ENCODE data around the gene KIF7. TPM values are rescaled to one million over a fixed set of nuclear protein-coding genes. Genes with fewer than 3 reads are reported as not detected.

Gene KIF7
- total and polyA plus RNA-seq, 2 of the 8 experiments (the other 6 are each of a cell fraction or from before 2014, with no cell fraction given): 4.9 to 14.0 TPM

- TF ChIP-seq, protein P1, sequence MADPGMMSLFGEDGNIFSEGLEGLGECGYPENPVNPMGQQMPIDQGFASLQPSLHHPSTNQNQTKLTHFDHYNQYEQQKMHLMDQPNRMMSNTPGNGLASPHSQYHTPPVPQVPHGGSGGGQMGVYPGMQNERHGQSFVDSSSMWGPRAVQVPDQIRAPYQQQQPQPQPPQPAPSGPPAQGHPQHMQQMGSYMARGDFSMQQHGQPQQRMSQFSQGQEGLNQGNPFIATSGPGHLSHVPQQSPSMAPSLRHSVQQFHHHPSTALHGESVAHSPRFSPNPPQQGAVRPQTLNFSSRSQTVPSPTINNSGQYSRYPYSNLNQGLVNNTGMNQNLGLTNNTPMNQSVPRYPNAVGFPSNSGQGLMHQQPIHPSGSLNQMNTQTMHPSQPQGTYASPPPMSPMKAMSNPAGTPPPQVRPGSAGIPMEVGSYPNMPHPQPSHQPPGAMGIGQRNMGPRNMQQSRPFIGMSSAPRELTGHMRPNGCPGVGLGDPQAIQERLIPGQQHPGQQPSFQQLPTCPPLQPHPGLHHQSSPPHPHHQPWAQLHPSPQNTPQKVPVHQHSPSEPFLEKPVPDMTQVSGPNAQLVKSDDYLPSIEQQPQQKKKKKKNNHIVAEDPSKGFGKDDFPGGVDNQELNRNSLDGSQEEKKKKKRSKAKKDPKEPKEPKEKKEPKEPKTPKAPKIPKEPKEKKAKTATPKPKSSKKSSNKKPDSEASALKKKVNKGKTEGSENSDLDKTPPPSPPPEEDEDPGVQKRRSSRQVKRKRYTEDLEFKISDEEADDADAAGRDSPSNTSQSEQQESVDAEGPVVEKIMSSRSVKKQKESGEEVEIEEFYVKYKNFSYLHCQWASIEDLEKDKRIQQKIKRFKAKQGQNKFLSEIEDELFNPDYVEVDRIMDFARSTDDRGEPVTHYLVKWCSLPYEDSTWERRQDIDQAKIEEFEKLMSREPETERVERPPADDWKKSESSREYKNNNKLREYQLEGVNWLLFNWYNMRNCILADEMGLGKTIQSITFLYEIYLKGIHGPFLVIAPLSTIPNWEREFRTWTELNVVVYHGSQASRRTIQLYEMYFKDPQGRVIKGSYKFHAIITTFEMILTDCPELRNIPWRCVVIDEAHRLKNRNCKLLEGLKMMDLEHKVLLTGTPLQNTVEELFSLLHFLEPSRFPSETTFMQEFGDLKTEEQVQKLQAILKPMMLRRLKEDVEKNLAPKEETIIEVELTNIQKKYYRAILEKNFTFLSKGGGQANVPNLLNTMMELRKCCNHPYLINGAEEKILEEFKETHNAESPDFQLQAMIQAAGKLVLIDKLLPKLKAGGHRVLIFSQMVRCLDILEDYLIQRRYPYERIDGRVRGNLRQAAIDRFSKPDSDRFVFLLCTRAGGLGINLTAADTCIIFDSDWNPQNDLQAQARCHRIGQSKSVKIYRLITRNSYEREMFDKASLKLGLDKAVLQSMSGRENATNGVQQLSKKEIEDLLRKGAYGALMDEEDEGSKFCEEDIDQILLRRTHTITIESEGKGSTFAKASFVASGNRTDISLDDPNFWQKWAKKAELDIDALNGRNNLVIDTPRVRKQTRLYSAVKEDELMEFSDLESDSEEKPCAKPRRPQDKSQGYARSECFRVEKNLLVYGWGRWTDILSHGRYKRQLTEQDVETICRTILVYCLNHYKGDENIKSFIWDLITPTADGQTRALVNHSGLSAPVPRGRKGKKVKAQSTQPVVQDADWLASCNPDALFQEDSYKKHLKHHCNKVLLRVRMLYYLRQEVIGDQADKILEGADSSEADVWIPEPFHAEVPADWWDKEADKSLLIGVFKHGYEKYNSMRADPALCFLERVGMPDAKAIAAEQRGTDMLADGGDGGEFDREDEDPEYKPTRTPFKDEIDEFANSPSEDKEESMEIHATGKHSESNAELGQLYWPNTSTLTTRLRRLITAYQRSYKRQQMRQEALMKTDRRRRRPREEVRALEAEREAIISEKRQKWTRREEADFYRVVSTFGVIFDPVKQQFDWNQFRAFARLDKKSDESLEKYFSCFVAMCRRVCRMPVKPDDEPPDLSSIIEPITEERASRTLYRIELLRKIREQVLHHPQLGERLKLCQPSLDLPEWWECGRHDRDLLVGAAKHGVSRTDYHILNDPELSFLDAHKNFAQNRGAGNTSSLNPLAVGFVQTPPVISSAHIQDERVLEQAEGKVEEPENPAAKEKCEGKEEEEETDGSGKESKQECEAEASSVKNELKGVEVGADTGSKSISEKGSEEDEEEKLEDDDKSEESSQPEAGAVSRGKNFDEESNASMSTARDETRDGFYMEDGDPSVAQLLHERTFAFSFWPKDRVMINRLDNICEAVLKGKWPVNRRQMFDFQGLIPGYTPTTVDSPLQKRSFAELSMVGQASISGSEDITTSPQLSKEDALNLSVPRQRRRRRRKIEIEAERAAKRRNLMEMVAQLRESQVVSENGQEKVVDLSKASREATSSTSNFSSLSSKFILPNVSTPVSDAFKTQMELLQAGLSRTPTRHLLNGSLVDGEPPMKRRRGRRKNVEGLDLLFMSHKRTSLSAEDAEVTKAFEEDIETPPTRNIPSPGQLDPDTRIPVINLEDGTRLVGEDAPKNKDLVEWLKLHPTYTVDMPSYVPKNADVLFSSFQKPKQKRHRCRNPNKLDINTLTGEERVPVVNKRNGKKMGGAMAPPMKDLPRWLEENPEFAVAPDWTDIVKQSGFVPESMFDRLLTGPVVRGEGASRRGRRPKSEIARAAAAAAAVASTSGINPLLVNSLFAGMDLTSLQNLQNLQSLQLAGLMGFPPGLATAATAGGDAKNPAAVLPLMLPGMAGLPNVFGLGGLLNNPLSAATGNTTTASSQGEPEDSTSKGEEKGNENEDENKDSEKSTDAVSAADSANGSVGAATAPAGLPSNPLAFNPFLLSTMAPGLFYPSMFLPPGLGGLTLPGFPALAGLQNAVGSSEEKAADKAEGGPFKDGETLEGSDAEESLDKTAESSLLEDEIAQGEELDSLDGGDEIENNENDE (IDR thresholded peaks at IDR 0.05; ENCODE audit: insufficient replicate concordance, low read length): no peak
- no peak for TF ChIP-seq SRF (IDR thresholded peaks at IDR 0.05; ENCODE audit: low read depth, low read length)
- no peak for TF ChIP-seq TAF1 (IDR thresholded peaks at IDR 0.05; ENCODE audit: low read depth, low read length)
- TF ChIP-seq ZNF274 (IDR thresholded peaks at IDR 0.05; ENCODE audit: borderline replicate concordance, extremely low read depth, low read length): no peak
- no peak for TF ChIP-seq CBX8 (IDR thresholded peaks at IDR 0.05; ENCODE audit: borderline replicate concordance, low read depth, low read length)
- TF ChIP-seq POLR2A (IDR thresholded peaks at IDR 0.05; ENCODE audit: control extremely low read depth in 1 of 2, low read depth in 2 of 2, low read length in 2 of 2): no peak
- TF ChIP-seq NANOG (IDR thresholded peaks at IDR 0.05; ENCODE audit: insufficient read depth, low read depth, low read length, poor library complexity, severe bottlenecking): no peak
Measured at GRCh38 chr15:89656116-89656815, 999 bp upstream of the KIF7 start (continued).
